Keratinocyte (primary cell): ENCODE results near the gene TNFAIP8L2. TPM values are rescaled to one million over a fixed set of nuclear protein-coding genes. Genes with fewer than 3 reads are reported as not detected.

Experiments
- DNase-seq: peaks from one replicate; pipeline ENCODE4 v3.0.0-alpha.2; 2011; ENCODE audit warnings: low read depth, missing footprints, low spot score
- FAIRE-seq: peaks from 2 replicates; lab custom pipeline; 2011; peaks lifted over from hg19 to GRCh38; lab: Jason Lieb, UNC
- H2AFZ ChIP-seq: 2 replicates; pipeline ENCODE4 v1.6.0; 2012; ENCODE audit warnings: low read length, control low read depth, inconsistent platforms; ENCODE audit not compliant: control insufficient read depth
- H3K27ac ChIP-seq: 2 replicates; pipeline ENCODE4 v1.5.1; 2011; ENCODE audit warnings: low read length; ENCODE audit not compliant: control insufficient read depth, insufficient read depth
- H3K27me3 ChIP-seq: 3 replicates; pipeline ENCODE4 v1.6.0; 2011; ENCODE audit warnings: low read length; ENCODE audit not compliant: control insufficient read depth, insufficient read depth; ENCODE audit errors: extremely low read depth
- H3K36me3 ChIP-seq, 2 experiments: 2 replicates in 1 of 2; 3 replicates in 1 of 2; pipeline ENCODE4 v1.5.1; 2011; ENCODE audit warnings: low read length in 2 of 2, mild to moderate bottlenecking in 1 of 2; ENCODE audit not compliant: control insufficient read depth in 2 of 2, insufficient read depth in 2 of 2; ENCODE audit errors: extremely low read depth in 1 of 2
- H3K4me1 ChIP-seq: 3 replicates; pipeline ENCODE4 v1.5.1; 2011; ENCODE audit warnings: low read length; ENCODE audit not compliant: control insufficient read depth, insufficient read depth; ENCODE audit errors: extremely low read depth
- H3K4me2 ChIP-seq: 3 replicates; pipeline ENCODE4 v1.6.0; 2011; ENCODE audit warnings: low read depth, low read length; ENCODE audit not compliant: control insufficient read depth, insufficient read depth; ENCODE audit errors: extremely low read depth
- H3K4me3 ChIP-seq, 3 experiments: fragments of 200-600 bp in 1 of 3; sonication (generic) in 1 of 3; 2 replicates in 2 of 3; 3 replicates in 1 of 3; pipeline ENCODE4 v1.5.1; 2011 to 2016; ENCODE audit warnings: low read length in 3 of 3, mild to moderate bottlenecking in 3 of 3, control low read depth in 2 of 3, inconsistent platforms in 1 of 3, low read depth in 1 of 3, mixed read lengths in 1 of 3, mixed run types in 1 of 3, moderate library complexity in 1 of 3; ENCODE audit not compliant: control insufficient read depth in 2 of 3, insufficient read depth in 2 of 3; ENCODE audit errors: extremely low read depth in 1 of 3
- H3K79me2 ChIP-seq: 2 replicates; pipeline ENCODE4 v1.6.0; 2012; ENCODE audit warnings: low read length; ENCODE audit not compliant: control insufficient read depth, insufficient read depth
- H3K9ac ChIP-seq: 3 replicates; pipeline ENCODE4 v1.6.0; 2011; ENCODE audit warnings: low read length; ENCODE audit not compliant: control insufficient read depth, insufficient read depth; ENCODE audit errors: extremely low read depth
- H3K9me1 ChIP-seq: 3 replicates; pipeline ENCODE4 v1.6.0; 2011; ENCODE audit warnings: low read length; ENCODE audit not compliant: control insufficient read depth, insufficient read depth; ENCODE audit errors: extremely low read depth
- H3K9me3 ChIP-seq: 2 replicates; pipeline ENCODE4 v1.5.1; 2012; ENCODE audit warnings: low read depth, low read length; ENCODE audit not compliant: control insufficient read depth
- H4K20me1 ChIP-seq: 3 replicates; pipeline ENCODE4 v1.6.0; 2011; ENCODE audit warnings: low read length; ENCODE audit not compliant: control insufficient read depth, insufficient read depth; ENCODE audit errors: extremely low read depth
- CTCF ChIP-seq, 3 experiments: IDR thresholded peaks in 1 of 3; conservative IDR thresholded peaks in 1 of 3; optimal IDR thresholded peaks in 1 of 3; 2 replicates in 2 of 3; 3 replicates in 1 of 3; pipeline versions ENCODE3 to v1.5.1; 2011; ENCODE audit warnings: low read length in 3 of 3, mild to moderate bottlenecking in 3 of 3, moderate library complexity in 2 of 3, control low read depth in 1 of 3, inconsistent platforms in 1 of 3; ENCODE audit not compliant: insufficient read depth in 2 of 3; ENCODE audit errors: extremely low read depth in 1 of 3
- EZH2 ChIP-seq: IDR thresholded peaks from one replicate; pipeline ENCODE4 v1.6.1; 2012; ENCODE audit warnings: inconsistent platforms, mild to moderate bottlenecking, low read length, moderate library complexity
- dilution Hi-C: fragments of 300-500 bp; cut with MboI; formaldehyde crosslinking; loops from one replicate; pipeline ENCODE4 v1.7.0; 2020; ENCODE audit warnings: low sequenced_read_pairs; ENCODE audit not compliant: extremely low pct_ligation_motif_present
- polyA plus RNA-seq, 5 experiments: library from polyadenylated mRNA; depleted of rRNA in 3 of 5; stranded (reverse) in 3 of 5; stranded (forward) in 1 of 5; unstranded in 1 of 5; fragments of >200 nt; gene quantifications; 1 replicate in 1 of 5; 2 replicates in 3 of 5; 3 replicates in 1 of 5; pipeline versions ENCODE4 v1.2.1 to v1.2.3, GENCODE V29; 2011 to 2012; ENCODE audit warnings: missing spikeins in 2 of 5, low read depth in 1 of 5, low replicate concordance in 1 of 5

Gene TNFAIP8L2
- polyA plus RNA-seq, 1 donor (not counting 4 experiments of a cell fraction or from before 2014, with no cell fraction given): not detected

- no peaks in the 10 kb centered on the region for H3K9me3 ChIP-seq
- H3K9ac ChIP-seq: no peak overlapping the region
- no peaks in the 10 kb centered on the region for H4K20me1 ChIP-seq
- H3K4me2 ChIP-seq: no peak overlapping the region
- no peaks in the 10 kb centered on the region for H3K9me1 ChIP-seq
- no peak for TF ChIP-seq EZH2
- no peak for TF ChIP-seq CTCF (optimal IDR thresholded peaks at IDR 0.05 in 1 of 3, IDR thresholded peaks at IDR 0.05 in 1 of 3, conservative IDR thresholded peaks at IDR 0.05 in 1 of 3; ENCODE audit: extremely low read depth in 1 of 3, insufficient read depth in 2 of 3, low read length in 3 of 3)
- DNase-seq (no peak), FAIRE-seq (no peak)
- peaks cover 23% of the 10 kb centered on the region for H3K27me3 ChIP-seq
- no peak overlapping the region for H2AFZ ChIP-seq
- H3K4me1 ChIP-seq: peaks cover 10% of the 10 kb centered on the region
- dilution Hi-C loops: no loop called here
- H3K79me2 ChIP-seq: no peaks in the 10 kb centered on the region
- no peaks in the 10 kb centered on the region for H3K36me3 ChIP-seq
- H3K4me3 ChIP-seq: no peak overlapping the region
- no peak overlapping the region for H3K27ac ChIP-seq
Observed at GRCh38 chr1:151135433-151136385, 20.7 kb upstream of the TNFAIP8L2 start.

GRCh38 chr1:151137789-151138188, 18.7 kb upstream of the TNFAIP8L2 start:
- Histone ChIP-seq H3K9me3 (no peaks in the 10 kb centered on the region), H3K36me3 (no peaks in the 10 kb centered on the region), H3K9me1 (no peaks in the 10 kb centered on the region), H3K9ac (no peak overlapping the region), H3K79me2 (no peaks in the 10 kb centered on the region), H3K4me1 (no peaks in the 10 kb centered on the region), H3K4me3 (no peak overlapping the region), H3K27ac (no peak overlapping the region), H3K27me3 (peaks cover 12% of the 10 kb centered on the region), H4K20me1 (no peaks in the 10 kb centered on the region), H3K4me2 (no peak overlapping the region), H2AFZ (no peak overlapping the region)
- TF ChIP-seq EZH2: no peak
- no peak for TF ChIP-seq CTCF (optimal IDR thresholded peaks at IDR 0.05 in 1 of 3, IDR thresholded peaks at IDR 0.05 in 1 of 3, conservative IDR thresholded peaks at IDR 0.05 in 1 of 3; ENCODE audit: extremely low read depth in 1 of 3, insufficient read depth in 2 of 3, low read length in 3 of 3)
- DNase-seq (no peak), FAIRE-seq (no peak)
- dilution Hi-C loops: no loop called here
